Activated T-helper 1 cell treated with Interleukin-2 at 50 U/mL for 16 hours (primary cell): ENCODE data around the gene MAP2K5.
A peak's percentile ranks its signal among the peaks of the same experiment; 100 is the strongest.

Experiments
- DNase-seq: peaks from one replicate; pipeline ENCODE4 v3.0.0-alpha.2; 2020; ENCODE audit warnings: low read depth

Gene MAP2K5

GRCh38 chr15:67542420-67543347 lies at the start of gene MAP2K5:
Gene MAP2K5 (plus strand): TSS chr15:67542703. CDS start chr15:67543336, 633 bp downstream.
- peak; percentile 77 for DNase-seq

DNA sequence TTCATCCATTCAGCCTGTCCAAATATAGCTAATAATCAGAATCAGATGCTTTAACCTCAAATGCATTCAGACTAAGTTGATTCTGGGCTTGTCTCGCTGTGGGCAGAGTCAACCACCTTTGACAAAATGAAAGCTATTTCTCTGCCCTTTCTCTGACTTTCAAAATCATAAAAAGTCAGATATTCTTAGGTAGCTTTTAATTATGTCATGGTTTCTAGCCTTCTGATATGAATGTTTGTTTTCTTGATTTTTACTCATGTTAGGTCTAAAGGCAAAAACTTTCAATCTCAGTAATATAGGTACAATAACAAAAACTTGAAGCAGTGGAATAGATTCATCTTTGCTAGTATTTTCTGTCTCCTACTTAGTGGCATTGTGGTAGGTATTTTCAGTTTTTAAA lies 46.9 kb upstream of the MAP2K5 start:
- no peak for DNase-seq

- no peak for DNase-seq
Observed at GRCh38 chr15:67501177-67501835, 41.2 kb upstream of the MAP2K5 start.

GRCh38 chr15:67501836-67502461 lies 40.6 kb upstream of the MAP2K5 start:
- DNase-seq = no peak

DNA sequence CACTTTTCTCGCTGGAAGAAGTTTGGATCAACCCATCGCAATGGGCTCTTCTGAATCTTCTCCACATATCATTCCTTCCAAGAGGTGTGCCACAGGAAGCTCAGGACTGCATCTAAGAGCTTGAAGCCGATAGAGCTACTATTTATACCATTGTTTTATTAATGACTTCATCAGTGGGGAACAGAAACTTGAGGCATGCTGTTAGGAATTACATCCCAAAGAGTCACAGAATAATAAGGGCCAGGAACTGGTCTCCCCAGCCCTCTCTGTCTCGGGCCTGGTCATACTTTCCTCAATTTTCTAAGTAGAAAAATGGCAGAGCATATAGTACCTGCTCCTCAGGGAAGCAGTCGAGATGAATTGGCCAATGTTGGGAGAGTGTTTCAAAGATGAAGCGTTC lies 38.4 kb upstream of the MAP2K5 start:
- no peak for DNase-seq

GRCh38 chr15:67504796-67505195 lies 37.7 kb upstream of the MAP2K5 start:
- no peak for DNase-seq

DNA sequence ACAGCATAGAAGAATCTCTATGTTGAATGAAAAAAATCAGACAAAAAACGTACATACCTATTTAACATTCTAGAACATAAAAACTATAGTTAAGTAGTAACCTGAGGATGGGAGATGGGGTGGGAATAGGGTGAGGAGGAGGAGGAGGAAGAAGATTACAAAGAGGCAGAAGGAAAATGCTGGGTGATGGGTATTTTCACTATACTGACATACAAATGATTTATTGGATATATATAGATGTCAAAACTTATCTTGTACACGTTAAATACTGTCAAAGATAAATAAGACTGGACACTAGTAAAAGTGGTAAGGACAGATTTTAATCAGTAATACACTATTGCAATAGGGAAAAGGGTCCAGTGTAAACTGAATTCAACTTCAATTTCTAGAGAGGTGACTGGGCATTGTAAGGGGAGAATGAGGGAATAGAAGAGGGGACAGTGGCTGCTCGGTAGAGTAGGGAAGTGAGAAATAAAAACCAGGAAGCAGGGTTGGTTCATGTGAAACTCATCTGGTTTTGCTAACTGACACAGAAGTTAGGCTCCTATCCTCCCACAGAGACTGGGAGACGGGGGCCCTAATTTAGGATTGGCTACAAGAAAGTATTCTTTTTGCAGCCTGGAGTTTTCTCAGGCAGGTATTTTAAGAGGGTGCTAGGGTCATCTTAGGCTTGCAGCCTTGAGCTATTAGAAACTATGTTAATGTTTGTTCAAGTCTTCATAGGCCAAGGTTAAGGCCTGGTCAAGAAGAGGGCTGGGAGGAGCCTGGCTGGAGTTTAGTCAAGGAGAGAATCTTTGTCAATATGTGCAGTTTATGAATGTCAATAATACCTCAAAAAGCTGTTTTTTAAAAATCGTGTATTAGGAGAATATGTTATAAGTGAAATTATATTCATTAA lies 36.6 kb upstream of the MAP2K5 start:
- DNase-seq = no peak

DNA sequence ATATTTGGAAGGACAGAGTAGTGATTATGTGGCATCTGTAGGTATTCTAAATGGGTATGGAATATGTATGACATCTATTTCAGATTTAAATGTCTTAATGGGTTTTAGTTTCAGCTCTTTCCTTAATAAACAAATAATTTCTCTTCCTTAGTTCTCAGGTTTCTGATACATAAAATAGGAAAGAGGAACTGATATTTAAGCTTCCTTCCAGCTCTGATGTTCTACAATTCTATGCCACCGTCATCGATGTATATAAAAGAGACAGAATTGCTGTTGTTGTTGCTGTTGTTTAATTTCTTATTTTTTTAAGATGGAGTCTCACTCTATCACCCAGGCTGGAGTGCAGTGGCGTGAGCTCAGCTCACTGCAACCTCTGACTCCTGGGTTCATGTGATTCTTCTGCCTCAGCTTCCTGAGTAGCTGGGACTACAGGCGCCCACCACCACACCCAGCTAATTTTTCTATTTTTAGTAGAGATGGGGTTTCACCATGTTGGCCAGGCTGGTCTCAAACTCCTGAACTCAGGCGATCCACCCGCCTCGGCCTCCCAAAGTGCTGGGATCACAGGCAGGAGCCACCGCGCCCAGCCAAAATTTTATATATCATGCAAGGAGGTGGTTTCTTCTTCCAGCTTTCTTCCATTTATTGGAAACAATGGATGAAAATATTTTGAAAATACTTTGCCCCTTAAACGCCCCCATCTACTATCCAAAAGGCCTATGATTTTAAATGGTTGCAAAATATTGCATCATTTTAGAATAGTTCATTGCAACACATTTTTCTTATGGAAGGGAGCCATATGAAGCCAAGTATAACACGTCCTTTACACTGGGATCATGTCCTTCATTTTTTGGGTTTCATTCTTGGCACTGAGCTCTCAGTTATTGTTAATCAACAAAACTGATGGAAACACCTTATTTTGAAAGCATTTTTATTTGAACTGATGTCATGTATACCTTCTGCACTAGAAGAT lies 35.4 kb upstream of the MAP2K5 start:
- no peak for DNase-seq

GRCh38 chr15:67508407-67508806 lies 34.1 kb upstream of the MAP2K5 start:
- DNase-seq = no peak

- no peak for DNase-seq
Observed at GRCh38 chr15:67509918-67510317, 32.6 kb upstream of the MAP2K5 start.

DNA sequence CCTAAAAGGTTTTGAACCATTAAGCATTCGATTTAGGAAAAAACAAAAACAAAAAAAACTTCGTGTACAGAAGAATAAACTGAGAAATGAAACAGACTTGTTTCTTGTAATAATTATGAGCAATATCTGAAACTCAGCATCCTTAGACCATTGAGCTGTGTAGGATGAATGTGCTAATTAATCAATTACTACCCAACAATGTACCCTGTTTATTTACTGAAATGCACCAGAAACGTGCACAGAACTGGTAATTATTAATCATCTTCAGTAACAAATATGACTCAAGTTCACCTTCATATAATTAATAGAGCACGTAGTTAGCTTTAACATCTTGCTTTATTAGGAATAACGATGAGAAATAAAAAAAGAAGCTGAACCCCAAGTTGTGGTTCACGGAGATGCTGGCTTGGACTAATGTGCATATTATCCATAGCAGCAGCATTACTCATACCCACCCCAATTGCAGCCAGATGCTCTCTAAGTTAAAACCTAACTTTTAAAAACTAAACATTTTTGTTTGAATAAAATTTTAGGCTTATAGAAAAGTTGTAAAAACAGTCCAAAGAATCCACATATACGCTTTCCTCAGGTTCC lies 31.8 kb upstream of the MAP2K5 start:
- DNase-seq = no peak

DNA sequence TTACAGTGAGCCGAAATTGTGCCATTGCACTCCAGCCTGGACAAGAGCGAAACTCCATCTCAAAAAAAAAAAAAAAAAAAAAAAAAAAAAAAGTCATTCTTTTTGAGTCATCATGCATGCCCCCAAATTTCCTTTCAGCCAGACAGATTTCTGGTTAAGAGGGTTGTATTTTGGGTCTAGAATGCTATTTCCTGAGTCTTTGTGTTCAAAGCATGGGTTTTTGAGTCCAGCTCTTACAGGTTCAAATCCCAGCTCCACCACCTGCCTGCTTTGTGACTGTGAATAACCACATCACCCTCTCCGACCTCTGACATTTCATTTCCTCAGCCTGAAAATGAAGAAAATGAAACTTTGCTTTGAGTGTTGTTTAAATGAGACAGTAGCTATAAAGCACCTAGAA lies 30.9 kb upstream of the MAP2K5 start:
- DNase-seq = no peak

GRCh38 chr15:67512140-67512539 lies 30.4 kb upstream of the MAP2K5 start:
- no peak for DNase-seq

- no peak for DNase-seq
Observed at GRCh38 chr15:67512933-67513714, 29.4 kb upstream of the MAP2K5 start.

DNA sequence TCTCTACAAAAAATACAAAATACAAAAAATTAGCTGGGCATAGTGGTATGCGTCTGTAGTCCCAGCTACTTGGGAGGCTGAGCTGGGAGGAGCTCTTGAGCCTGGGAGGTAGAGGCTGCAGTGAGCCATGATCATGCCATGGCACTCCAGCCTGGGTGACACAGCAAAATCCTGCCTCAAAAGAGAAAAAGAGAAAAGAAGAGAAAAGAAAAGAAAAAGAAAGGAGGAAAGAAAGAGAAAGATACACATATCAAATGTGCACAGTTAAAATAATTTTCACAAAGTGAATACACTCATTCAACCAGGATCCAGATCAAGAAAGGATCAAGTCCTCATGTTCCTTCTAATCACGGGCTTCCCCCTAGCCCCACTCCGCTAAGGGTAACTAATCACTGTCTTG lies 27.4 kb upstream of the MAP2K5 start:
- DNase-seq = no peak

DNA sequence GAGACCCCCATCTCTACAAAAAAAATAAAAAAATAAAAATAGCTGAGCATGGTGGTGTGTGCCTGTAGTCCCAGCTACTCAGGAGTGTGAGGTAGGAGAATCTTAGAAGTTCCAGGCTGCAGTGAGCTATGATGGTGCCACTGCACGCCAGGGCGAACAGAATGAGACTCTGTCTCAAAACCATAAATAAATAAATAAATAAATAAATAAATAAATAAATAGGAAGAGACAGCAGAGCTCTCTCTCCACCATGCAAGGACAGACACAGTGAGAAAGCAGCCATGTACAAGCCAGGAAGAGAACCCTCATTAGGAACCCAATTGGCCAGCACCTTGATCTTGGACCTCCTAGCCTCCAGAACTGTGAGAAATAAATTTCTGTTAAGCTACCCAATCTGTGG lies 26.9 kb upstream of the MAP2K5 start:
- DNase-seq = no peak

DNA sequence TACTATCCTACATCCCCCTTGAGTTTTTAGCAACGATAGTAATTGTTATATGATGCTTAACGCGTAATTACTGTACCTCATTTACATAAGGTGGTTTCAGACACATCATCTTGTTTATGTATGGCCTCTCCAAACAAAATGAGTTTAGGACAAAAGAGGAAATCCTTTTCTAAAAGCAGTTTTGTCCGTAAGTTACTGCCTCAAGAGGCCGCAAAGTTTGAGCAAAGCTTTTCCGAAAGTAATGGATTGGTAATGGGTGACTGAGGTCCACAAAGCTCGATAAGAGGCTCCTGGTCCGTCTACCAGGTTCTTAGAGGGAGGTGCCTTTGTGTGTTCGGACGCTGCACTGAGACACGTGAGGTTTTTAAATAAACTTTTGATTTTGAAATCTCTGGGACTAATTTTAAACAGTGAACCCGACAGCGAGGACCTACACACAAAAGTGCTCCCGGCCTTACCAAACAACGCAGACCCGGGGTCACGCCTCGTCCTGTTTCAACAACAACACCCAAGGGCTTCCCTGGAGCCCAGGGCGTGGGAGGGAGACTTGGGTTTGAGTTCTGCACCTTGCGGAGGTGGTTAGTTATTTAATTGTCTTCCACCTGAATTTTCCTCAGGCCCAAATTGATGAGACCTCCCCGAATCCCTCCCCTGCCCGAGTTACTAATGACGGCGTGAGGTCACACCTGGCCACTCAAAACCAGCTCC lies 22.0 kb upstream of the MAP2K5 start:
- DNase-seq = no peak

GRCh38 chr15:67521029-67521782 lies 21.3 kb upstream of the MAP2K5 start, which contains the start of gene C15orf61:
Gene C15orf61 (plus strand): TSS chr15:67521131. CDS start chr15:67521249, 118 bp downstream.
- peak; percentile 82 for DNase-seq
